Epithelial cell of esophagus (primary cell): ENCODE results near the gene TMEM121B.

Experiments
- DNase-seq: peaks from one replicate; pipeline ENCODE4 v3.0.0; 2010; ENCODE audit warnings: low read depth
- H3K4me3 ChIP-seq: 2 replicates; pipeline ENCODE4 v1.5.1; 2011; ENCODE audit warnings: mild to moderate bottlenecking, low read length, control low read depth
- TF ChIP-seq, protein P1 (sequence below): IDR thresholded peaks from 2 replicates; pipeline ENCODE4 v1.5.1; 2011; ENCODE audit warnings: low read depth, mild to moderate bottlenecking, low read length, control low read depth, inconsistent platforms; ENCODE audit not compliant: insufficient read depth; ENCODE audit errors: missing control alignments

The TMEM121B gene

DNA sequence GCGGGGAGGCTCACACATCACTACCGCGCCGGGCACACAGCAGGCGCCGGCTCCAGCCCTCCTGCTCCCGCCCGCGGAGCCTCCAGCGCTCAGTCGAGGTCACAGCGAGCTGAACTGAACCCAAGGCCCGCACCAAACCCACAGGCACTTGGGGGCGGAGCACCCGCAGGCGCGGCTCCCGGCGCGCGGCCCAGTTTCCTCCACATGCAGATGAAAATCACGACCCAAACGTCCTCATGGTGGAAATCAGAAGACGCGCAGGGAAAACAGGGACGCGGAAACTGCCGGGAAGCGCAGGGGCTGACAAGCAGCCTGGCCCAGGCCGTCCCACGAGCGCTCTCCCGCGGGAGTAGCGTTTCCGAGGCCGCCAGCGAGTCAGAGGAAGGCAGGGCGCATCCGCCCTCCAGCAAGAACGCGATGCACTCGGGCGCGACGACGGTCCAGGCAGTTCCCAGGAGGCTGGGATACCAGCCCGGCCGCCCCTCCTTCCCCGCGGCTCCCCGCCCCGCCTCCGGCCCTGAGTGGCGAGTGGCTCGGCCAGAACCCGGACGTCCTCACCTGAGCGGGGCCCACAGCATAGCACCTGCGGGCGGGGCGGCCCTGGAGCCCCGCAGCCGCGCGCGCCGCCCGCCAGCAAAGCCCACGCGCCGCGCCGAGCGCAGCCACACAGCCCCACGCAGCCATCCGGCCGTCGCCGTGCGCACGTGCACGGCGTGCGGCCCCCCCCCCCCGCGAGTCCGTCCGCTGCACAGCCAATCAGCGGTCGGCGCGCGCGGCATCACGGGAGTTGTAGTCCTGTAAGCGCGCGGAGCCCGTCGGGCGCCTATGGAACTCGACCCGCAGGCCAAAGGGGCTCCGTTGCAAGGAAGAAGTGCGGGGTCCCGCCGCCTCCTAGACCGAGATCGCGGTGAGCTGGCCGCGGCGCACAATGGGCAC is 37.7 kb upstream of the TMEM121B start, which contains the start of gene HDHD5:
HDHD5 (minus strand) TSS at position 710 of the 936 bp plus-strand sequence; CDS start at position 684, 26 bp downstream.
- peak; percentile 92 for DNase-seq
- TF ChIP-seq, protein P1, sequence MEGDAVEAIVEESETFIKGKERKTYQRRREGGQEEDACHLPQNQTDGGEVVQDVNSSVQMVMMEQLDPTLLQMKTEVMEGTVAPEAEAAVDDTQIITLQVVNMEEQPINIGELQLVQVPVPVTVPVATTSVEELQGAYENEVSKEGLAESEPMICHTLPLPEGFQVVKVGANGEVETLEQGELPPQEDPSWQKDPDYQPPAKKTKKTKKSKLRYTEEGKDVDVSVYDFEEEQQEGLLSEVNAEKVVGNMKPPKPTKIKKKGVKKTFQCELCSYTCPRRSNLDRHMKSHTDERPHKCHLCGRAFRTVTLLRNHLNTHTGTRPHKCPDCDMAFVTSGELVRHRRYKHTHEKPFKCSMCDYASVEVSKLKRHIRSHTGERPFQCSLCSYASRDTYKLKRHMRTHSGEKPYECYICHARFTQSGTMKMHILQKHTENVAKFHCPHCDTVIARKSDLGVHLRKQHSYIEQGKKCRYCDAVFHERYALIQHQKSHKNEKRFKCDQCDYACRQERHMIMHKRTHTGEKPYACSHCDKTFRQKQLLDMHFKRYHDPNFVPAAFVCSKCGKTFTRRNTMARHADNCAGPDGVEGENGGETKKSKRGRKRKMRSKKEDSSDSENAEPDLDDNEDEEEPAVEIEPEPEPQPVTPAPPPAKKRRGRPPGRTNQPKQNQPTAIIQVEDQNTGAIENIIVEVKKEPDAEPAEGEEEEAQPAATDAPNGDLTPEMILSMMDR = no peak
- peak within 1 kb of the TSS; percentile 70 for H3K4me3 ChIP-seq

DNA sequence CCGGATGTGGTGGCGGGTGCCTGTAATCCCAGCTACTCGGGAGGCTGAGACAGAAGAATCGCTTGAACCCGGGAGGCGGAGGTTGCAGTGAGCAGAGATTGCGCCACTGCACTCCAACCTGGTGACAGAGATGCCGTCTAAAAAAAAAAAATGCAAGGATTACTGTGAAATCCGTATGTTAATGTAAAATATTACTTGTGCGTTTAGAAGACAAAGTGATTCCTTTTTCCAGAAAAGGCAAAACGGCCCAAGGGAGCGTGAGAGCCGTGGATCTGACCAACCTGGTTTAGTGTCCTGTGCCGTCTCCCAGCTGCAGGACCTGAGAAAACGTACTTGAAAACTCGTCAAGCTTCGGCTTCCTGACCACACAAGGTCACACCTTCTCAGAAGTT is 37.0 kb upstream of the TMEM121B start:
- peak overlapping the region; percentile 70 for H3K4me3 ChIP-seq
- TF ChIP-seq, protein P1 = no peak
- DNase-seq = no peak

DNA sequence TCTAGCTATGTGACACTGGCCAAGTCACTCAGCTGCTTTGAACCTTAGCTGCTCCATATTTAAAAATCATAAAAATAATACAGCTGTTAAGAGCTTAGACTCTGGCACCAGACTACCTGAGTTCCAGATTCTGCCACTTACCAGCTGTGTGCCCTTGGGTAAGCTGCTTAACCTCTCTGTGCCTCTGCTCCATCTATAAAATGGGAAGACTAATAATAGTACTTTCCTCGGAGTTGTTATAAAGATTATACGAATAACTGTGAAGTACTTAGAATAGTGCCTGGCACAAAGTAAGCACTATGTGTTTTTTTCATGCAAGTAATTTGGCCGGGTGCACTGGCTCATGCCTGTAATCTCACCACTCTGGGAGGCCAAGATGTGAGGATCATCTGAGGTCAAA is 36.6 kb upstream of the TMEM121B start:
- no peak for DNase-seq
- H3K4me3 ChIP-seq = peak overlapping the region; percentile 15
- TF ChIP-seq, protein P1 = no peak

DNA sequence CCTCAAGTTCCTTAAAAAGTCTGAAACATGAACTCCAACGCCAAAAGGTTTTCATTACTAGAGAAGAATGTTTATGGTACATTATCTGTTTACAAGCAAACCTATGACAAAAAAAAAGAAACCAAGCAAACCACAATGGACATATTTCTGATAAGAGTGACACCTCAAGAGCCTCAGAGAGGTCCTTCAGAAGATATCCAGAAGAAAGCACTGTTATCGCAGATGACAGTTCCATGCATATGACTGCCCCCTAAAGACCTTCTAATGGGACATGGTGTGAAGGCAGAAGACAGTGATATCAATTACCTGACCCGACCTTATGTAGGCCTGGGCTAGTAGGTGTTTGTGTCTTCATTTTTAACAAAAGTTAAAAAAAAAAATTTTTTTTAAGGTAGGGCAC is 34.8 kb upstream of the TMEM121B start:
- no peak for DNase-seq
- TF ChIP-seq, protein P1 = no peak
- H3K4me3 ChIP-seq = no peak overlapping the region

DNA sequence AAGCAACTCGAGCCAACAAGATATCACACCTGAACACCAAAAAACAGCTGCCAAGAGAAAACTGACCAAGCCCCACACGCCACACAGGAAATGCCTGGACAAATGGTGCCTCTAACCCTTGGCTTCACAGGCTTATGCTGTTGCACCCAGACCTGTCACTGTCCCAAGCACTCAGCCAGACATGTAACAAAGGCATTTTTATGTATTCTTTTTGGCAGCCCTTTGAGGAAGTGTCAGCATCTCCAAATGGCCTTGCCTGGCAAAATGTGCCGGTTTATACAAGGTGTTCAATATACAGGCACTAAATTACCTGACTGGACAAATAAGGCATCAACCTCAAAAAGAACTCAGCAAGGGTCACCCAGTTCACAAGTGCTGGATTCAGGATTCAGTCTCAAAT is 31.8 kb upstream of the TMEM121B start:
- H3K4me3 ChIP-seq = no peak overlapping the region
- TF ChIP-seq, protein P1 = no peak
- no peak for DNase-seq

DNA sequence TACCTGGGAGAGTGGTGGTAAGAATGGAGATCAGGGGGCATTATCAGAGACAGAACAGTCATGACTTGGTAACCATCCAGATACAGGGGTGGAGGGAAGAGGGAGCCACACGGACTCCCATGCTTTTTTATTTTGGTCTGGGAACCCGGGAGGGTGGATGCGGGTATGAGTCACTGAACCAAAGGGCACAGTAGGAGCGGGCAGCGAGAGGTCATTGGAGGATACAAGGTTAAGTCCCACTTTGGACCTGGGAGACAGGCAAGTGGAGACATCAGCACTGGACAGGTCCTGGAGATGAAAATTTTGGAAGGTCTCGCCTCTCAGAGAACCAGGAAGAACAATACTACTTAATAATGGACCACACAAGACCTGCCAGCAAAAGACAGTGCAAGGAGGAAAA is 31.2 kb upstream of the TMEM121B start:
- no peak for DNase-seq
- no peak overlapping the region for H3K4me3 ChIP-seq
- TF ChIP-seq, protein P1 = no peak
